Eye (tissue), 1 donor: ENCODE measurements around the gene ITSN1.
A peak's percentile ranks its signal among the peaks of the same experiment; 100 is the strongest.

Experiments
- DNase-seq: peaks from one replicate; pipeline ENCODE4 v3.0.0-alpha.2; 2015

ITSN1 gene

DNA sequence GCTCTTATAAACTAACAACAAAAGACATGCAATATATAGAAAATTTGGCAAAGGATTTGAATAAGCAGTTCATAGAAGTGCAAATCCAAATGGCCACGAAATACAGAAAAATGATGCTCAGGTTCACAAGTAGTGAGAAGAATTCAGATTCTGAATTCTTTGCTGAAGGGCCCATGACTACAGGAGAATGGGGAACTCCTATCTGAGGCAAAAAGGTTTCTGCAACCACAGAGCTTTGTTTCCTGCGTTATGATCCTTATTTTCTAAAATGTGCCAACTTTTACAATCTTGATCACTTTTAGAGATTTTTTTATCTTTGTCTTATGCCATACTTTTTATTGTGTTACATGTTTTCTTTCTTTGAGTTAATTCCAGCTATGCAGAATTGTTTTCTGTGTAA, 91.3 kb downstream of the ITSN1 start:
- no peak for DNase-seq

- no peak for DNase-seq
Measured at GRCh38 chr21:33734291-33734690, 92.0 kb downstream of the ITSN1 start.

- DNase-seq = no peak
Measured at GRCh38 chr21:33734818-33735217, 92.5 kb downstream of the ITSN1 start.

DNA sequence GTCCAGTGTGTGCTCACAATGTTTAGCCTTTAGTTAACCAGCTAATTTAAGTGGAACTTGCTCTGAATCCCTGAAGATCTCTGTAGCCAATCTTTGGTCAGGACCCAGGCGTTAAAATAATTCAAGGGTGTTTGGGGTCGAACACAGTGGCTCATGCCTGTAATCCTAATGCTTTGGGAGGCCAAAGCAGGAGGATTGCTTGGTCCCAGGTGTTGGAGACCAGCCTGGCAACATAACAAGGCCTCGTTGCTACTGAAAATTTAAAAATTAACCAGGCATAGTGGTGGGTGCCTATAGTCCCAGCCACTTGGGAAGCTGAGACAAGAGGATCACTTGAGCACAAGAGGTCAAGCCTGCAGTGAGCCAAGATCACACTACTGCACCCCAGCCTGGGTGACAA, 94.3 kb downstream of the ITSN1 start:
- no peak for DNase-seq

GRCh38 chr21:33739701-33740100, 97.4 kb downstream of the ITSN1 start:
- no peak for DNase-seq

DNA sequence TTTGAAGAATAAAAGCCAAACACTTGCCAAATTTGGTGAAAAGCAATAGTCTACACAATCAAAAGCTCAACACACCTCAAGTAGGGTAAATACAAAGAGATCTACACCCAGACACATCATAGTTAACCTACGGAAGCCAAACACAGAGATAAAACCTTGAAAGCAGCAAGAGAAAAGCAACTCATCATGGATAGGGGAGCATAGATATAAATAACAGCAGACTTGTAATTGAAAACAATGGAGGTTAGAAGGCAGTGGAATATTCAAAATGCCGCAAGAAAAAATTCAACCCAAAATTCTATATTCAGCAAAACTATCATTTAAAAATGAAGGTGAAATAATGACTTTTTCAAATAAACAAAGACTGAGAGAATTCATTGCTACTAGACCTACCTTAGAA, 105.1 kb downstream of the ITSN1 start:
- DNase-seq = peak; percentile 13

DNA sequence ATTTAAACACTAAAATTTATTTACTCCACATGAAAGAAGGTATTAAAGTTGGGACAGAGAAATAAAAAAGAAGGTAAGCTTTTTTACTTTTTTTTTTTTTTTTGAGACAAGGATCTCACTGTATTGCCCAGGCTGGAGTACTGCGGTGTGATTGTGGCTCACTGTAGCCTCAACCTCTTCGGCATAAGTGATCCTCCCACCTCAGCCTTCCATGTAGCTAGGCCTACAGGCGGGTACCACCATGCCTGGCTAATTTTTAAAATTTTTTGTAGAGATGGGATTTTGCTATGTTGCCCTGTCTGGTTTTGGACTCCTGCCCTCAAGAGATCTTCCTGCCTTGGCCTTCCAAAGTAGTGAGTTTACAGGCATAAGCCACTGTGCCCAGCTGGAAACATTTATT, 106.6 kb downstream of the ITSN1 start:
- DNase-seq = no peak

DNA sequence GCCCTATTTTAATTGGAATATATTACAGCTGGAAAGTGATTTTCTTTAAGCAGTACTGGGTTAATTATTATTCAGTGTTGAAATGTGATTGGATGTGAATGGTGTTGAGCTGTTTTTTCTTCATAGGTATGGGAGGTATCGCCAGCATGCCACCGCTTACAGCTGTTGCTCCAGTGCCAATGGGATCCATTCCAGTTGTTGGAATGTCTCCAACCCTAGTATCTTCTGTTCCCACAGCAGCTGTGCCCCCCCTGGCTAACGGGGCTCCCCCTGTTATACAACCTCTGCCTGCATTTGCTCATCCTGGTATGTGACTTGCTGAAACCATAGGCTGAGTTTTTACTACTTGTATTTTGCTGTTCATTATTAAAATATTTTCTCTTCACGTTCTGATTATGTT, 107.7 kb downstream of the ITSN1 start:
- no peak for DNase-seq

DNA sequence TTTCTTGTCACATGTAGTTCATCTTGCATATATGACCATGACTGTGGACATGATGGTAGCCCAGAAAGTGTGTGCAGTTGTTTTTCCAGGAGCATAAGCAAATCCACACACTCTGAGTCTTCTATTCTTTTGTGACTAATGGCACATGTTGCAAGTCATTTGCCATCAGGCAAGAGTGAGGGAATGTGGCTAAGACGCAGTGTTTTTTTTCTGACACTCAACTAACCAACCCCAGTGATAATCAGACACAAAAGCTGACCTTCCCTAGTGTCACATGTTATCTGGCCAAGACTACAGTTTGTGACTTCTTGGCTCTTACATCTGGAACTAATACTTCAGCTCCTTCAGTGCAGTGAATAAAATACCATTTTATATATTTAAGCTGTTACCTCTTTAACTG, 108.8 kb downstream of the ITSN1 start:
- DNase-seq = no peak

DNA sequence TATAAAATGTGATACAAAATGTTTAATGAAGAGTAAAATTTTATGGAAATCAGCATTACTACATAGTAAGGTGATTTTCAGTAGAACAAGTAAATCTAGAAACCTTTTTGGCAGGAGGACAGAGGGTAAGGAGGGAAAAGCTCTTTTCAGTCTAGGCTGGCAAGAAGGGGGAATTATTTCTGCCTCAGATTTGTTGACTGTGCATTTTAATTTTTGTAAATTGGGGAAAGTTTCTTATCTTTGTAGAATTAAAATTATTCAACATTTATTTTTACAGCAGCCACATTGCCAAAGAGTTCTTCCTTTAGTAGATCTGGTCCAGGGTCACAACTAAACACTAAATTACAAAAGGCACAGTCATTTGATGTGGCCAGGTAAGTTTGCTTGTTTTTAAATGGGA, 109.2 kb downstream of the ITSN1 start:
- no peak for DNase-seq

- no peak for DNase-seq
Measured at GRCh38 chr21:33752260-33752659, 110.0 kb downstream of the ITSN1 start.

GRCh38 chr21:33753886-33754285, 111.6 kb downstream of the ITSN1 start:
- no peak for DNase-seq

DNA sequence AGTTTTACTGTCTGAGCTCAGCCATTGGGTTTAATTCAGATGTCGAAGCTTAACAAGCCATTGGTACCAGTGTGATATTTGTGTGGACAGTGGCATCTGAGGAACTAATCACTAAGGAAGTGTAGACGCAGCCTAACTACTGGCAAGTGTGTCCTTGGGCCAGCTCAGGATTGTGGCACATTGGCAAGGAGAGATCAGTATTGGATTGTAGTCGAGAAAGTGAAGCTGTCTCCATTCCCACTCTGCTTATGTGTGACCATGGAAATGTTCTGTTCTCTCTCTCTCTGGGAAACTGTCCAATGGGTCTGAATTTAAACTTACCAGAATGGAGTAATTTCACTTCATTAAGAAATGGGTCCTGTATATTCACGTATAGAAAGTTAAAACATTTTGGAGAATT, 112.2 kb downstream of the ITSN1 start:
- DNase-seq = no peak

GRCh38 chr21:33755354-33755753, 113.1 kb downstream of the ITSN1 start:
- no peak for DNase-seq

DNA sequence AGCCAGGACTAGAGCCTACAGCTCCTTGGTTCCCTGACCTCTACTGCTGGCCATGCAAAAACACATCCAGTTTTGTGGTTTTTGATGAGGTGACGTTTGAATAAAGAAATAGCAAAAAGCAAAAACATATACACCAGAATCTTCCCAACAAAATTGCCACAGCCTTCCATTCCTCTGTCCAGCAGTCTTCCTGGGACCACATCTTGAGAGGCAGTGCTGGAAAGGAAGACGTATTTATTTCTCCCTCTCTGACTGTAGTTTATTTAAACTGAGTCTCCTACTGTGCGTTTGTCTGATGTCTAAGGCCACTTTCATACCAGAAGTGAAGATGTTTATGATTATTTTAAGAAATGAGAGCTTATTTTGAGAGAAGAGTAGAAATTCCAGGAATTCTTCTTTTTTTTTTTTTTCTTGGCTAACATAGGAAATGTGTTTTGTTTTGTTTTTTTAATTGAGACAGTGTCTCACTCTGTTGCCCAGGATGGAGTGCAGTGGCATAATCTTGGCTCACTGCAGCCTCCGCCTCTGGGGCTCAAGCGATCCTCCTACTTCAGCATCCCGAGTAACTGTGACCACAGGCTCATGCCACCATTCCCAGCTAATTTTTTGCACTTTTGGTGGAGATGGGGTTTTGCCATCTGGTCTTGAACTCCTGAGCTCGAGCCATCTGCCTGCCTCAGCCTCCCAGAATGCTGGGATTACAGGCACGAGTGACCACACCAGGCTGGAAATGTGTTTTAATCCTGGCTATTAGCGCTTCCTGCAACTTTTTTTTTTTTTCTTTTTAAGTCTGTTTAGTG, 118.5 kb downstream of the ITSN1 start:
- DNase-seq = peak; percentile 12

DNA sequence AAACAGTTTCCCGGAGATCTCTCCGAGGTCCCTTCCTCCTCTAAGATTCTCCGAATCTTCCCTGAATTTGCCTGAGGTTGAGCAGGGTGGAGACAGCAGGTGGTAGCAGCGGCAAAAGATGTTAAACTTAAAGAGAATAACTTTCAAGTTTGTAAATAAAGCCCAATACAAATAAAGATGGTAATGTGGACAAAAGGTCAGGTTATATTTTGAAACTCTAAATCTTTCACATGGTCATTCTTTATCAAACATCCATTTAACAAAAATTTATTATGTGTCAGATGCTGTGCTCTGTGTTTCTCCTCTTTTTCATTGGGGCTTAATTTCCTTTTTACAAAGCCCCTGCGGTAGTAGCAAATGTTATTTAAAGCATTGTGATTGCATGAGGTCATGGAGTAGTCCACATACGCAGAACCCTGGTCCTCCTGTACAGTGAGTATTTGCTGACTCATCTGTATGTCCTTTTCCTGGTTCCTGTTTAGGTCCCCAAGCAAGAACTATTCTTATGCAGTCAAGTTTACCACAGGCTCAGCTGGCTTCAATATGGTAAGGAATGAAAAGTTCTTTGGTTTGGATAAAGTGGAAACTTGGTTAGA, 119.2 kb downstream of the ITSN1 start:
- DNase-seq = peak; percentile 48

DNA sequence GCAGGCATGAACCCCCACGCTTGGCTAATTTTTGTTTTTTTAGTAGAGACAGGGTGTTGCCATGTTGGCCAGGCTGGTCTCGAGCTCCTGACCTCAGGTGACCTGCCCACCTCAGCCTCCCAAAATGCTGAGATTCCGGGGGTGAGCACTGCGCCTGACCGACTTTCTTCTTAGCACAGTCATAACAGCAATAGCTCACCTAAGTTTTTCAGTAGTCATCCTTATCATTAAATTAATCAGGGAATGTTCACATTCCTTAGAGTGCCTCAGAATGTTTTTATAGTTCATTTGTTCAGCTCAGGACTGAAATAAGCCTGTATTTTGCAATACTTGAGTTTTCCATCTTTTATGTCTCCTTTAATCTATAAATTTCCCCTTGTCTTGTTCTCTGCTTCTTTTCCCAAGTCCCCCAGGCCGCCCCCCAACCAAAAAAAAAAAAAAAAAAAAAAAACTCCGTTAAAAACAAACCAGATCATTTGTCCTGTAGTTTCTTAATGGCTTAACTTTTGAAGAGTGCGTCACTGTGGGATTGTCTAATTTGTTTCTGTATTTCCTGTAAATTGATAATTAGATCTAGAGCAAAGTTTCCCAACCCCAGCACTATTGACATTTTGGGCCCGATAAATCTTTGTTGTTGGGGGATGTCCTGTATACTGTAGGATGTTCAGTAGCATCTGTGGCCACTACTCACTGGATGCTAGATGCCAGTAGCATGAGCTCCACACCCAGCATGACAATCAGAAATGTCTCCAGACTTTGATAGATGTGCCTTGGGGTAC, 120.7 kb downstream of the ITSN1 start:
- DNase-seq = no peak

GRCh38 chr21:33763582-33763899, 121.2 kb downstream of the ITSN1 start:
- no peak for DNase-seq

DNA sequence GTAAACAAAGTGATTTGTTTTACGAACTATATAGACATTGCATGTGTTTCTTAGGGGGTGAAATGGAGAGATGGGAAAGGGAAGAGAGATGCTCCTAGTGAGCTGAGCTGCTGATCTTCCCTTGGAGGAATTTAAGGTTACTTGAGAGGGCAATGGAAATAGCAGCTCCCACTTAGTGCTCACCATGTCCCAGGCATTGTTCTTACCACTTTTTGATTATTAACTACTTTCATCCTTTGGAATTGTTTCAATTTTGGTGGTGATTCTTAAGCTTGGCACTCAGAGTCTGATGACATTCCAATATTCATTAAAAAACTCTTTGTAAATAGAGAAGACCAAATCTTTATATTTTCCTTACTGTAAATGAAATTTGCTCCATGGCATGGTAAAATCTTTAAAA, 124.9 kb downstream of the ITSN1 start:
- DNase-seq = no peak

- no peak for DNase-seq
Measured at GRCh38 chr21:33767960-33768359, 125.7 kb downstream of the ITSN1 start.

GRCh38 chr21:33769057-33769456, 126.8 kb downstream of the ITSN1 start:
- no peak for DNase-seq

- no peak for DNase-seq
Measured at GRCh38 chr21:33770542-33770941, 128.2 kb downstream of the ITSN1 start.

- DNase-seq = no peak
Measured at GRCh38 chr21:33771976-33772375, 129.7 kb downstream of the ITSN1 start.

GRCh38 chr21:33774551-33774950, 132.2 kb downstream of the ITSN1 start:
- no peak for DNase-seq
